ENCODE data around the gene INSIG1. TPM values are rescaled to one million over a fixed set of nuclear protein-coding genes. Genes with fewer than 3 reads are reported as not detected.

INSIG1 gene
- polyA plus RNA-seq, 3 donors: 37.1 to 85.6 (median 39.6) TPM

DNA sequence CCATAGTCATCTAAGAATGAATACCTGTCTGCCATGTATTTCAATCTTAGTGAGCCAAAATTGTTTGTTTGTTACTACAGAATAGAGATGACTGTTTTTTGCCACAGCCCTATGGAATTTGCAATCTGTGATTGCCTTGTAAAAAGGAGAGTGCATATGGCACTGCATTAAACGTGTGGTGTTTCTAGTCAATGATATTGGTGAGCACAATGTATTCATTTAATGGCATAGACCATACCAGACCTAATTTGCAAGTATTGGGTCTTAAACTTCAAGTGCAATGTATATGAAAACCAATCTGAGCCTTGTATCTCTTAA is 11.3 kb downstream of the INSIG1 start:
- peaks cover 20% of the 10 kb centered on the region for H4K20me1 ChIP-seq (ENCODE audit: insufficient read depth, low read length)
- Mint-ChIP-seq H3K36me3 (peaks cover 53 to 68% of the 10 kb centered on the region in 2 donors), H3K9me3 (peaks cover 0 to 3% (median 0%) of the 10 kb centered on the region in 7 donors), H3K4me1 (peaks cover 6% of the 10 kb centered on the region), H3K4me3 (no peak overlapping the region), H3K27me3 (ENCODE audit: low read depth in 3 of 3) (peaks cover 0 to 1% (median 0%) of the 10 kb centered on the region in 3 donors), H3K27ac (peak overlapping the region in 1 of 7 donors; percentile 4)
- TF ChIP-seq CTCF (IDR thresholded peaks at IDR 0.05): no peak
- no peak overlapping the region for H3K4me2 ChIP-seq (replicated peaks; ENCODE audit: extremely low read depth, low read length, poor library complexity, severe bottlenecking)
- H3K27ac ChIP-seq (ENCODE audit: low read depth in 1 of 2, low read length in 2 of 2): no peak overlapping the region
- peaks cover 2% of the 10 kb centered on the region for H3K79me2 ChIP-seq (ENCODE audit: insufficient read depth, low read length)
- H3K9ac ChIP-seq (ENCODE audit: insufficient read depth, low read length, poor library complexity, severe bottlenecking): no peak overlapping the region
- intact Hi-C loops (cut with micrococcal nuclease): no loop called here
- H3K9me3 ChIP-seq (replicated peaks in 1 of 2; ENCODE audit: control insufficient read depth in 1 of 2, insufficient read depth in 1 of 2, low read length in 2 of 2): no peaks in the 10 kb centered on the region
- H3K4me3 ChIP-seq (replicated peaks in 1 of 3; ENCODE audit: low read depth in 2 of 3, low read length in 3 of 3): no peak overlapping the region
- H3K27me3 ChIP-seq (ENCODE audit: control insufficient read depth in 2 of 2, insufficient read depth in 2 of 2, low read length in 2 of 2): no peaks in the 10 kb centered on the region
- WGBS (ENCODE audit: insufficient coverage): no CpG with 5 or more reads among the region's 1 CpG
- no peak overlapping the region for H2AFZ ChIP-seq (ENCODE audit: insufficient read depth, low read depth, low read length, poor library complexity, severe bottlenecking)
- H3K36me3 ChIP-seq (replicated peaks in 1 of 2; ENCODE audit: control insufficient read depth in 1 of 2, insufficient read depth in 2 of 2, low read length in 2 of 2): peaks cover 38 to 67% of the 10 kb centered on the region in 2 donors
- H3K4me1 ChIP-seq (ENCODE audit: control insufficient read depth in 1 of 2, insufficient read depth in 2 of 2, low read length in 2 of 2): peaks cover 0 to 8% of the 10 kb centered on the region in 2 donors
- DNase-seq: no peak

DNA sequence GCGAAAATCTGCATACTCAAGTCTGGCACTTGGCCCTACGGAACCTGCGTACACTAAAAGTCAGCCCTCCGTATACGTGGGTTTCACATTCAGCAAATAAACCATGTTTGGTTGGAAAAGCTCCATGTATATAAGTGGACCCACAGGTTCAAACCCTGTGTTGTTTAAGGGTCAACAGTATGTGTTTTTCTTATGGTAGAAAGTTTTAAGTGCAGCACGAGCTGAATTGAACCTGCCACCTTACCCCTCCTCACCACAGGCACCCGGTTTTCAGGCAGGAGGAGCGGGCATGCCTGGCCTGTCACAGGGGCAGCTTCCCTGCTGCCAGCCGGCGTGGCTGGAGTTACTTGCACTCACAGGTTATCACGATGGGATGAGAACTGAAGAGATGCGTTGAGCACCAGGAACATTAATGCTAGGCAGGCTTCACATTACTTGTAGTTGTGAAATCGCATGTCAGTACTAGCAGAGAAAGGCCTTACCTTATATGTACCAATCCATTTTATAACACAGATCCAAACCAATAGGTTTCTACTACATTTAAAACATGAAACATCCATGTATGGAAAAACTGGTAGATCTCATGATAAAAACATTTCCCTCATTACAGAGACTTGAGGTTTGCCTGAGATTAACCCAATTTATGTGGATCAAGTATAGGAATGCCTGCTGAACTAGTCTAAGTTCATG is 12.9 kb downstream of the INSIG1 start:
- no peak for TF ChIP-seq CTCF (IDR thresholded peaks at IDR 0.05)
- Mint-ChIP-seq H3K27ac (no peak overlapping the region), H3K27me3 (ENCODE audit: low read depth in 3 of 3) (peaks cover 0 to 1% (median 0%) of the 10 kb centered on the region in 3 donors), H3K4me1 (peaks cover 3% of the 10 kb centered on the region), H3K9me3 (peaks cover 0 to 6% (median 0%) of the 10 kb centered on the region in 7 donors), H3K4me3 (no peak overlapping the region), H3K36me3 (peaks cover 41 to 52% of the 10 kb centered on the region in 2 donors)
- no peaks in the 10 kb centered on the region for H3K9me3 ChIP-seq (replicated peaks in 1 of 2; ENCODE audit: control insufficient read depth in 1 of 2, insufficient read depth in 1 of 2, low read length in 2 of 2)
- H3K27me3 ChIP-seq (ENCODE audit: control insufficient read depth in 2 of 2, insufficient read depth in 2 of 2, low read length in 2 of 2): no peaks in the 10 kb centered on the region
- H2AFZ ChIP-seq (ENCODE audit: insufficient read depth, low read depth, low read length, poor library complexity, severe bottlenecking): no peak overlapping the region
- DNase-seq: no peak
- intact Hi-C loops (cut with micrococcal nuclease): no loop called here
- H3K79me2 ChIP-seq (ENCODE audit: insufficient read depth, low read length): no peaks in the 10 kb centered on the region
- H4K20me1 ChIP-seq (ENCODE audit: insufficient read depth, low read length): peaks cover 20% of the 10 kb centered on the region
- H3K4me3 ChIP-seq (replicated peaks in 1 of 3; ENCODE audit: low read depth in 2 of 3, low read length in 3 of 3): no peak overlapping the region
- no peak overlapping the region for H3K27ac ChIP-seq (ENCODE audit: low read depth in 1 of 2, low read length in 2 of 2)
- H3K9ac ChIP-seq (ENCODE audit: insufficient read depth, low read length, poor library complexity, severe bottlenecking): no peak overlapping the region
- H3K4me2 ChIP-seq (replicated peaks; ENCODE audit: extremely low read depth, low read length, poor library complexity, severe bottlenecking): no peak overlapping the region
- H3K4me1 ChIP-seq (ENCODE audit: control insufficient read depth in 1 of 2, insufficient read depth in 2 of 2, low read length in 2 of 2): peaks cover 0 to 8% of the 10 kb centered on the region in 2 donors
- H3K36me3 ChIP-seq (replicated peaks in 1 of 2; ENCODE audit: control insufficient read depth in 1 of 2, insufficient read depth in 2 of 2, low read length in 2 of 2): peaks cover 32 to 55% of the 10 kb centered on the region in 2 donors
- 95% methylated on average over 5 of the region's 13 CpGs for WGBS (ENCODE audit: insufficient coverage)

Measured in CD14-positive monocyte (primary cell).